Lower lobe of right lung (tissue), 2 donors: Measurements from ENCODE around the gene RRP12. TPM values are rescaled to one million over a fixed set of nuclear protein-coding genes. Genes with fewer than 3 reads are reported as not detected.

Experiments used
- ATAC-seq, 2 donors: fragments of 200-7000 bp; cut with Tn5 transposase; one replicate each; pipeline ENCODE4 v1.9.1; 2020 to 2022; ENCODE audit warnings: mild to moderate bottlenecking in 2 of 2, moderate library complexity in 2 of 2
- DNase-seq: peaks from one replicate; pipeline ENCODE4 v3.0.0-alpha.2; 2020
- H3K27ac ChIP-seq: fragments of 200-600 bp; one replicate; pipeline ENCODE4 v1.8.0; 2022
- H3K27me3 ChIP-seq: fragments of 200-600 bp; one replicate; pipeline ENCODE4 v1.8.0; 2022; ENCODE audit warnings: low read depth
- H3K36me3 ChIP-seq: fragments of 200-600 bp; one replicate; pipeline ENCODE4 v1.8.0; 2022; ENCODE audit warnings: mild to moderate bottlenecking
- H3K4me1 ChIP-seq: fragments of 200-600 bp; one replicate; pipeline ENCODE4 v1.8.0; 2022
- H3K4me3 ChIP-seq: fragments of 200-600 bp; one replicate; pipeline ENCODE4 v1.8.0; 2022; ENCODE audit warnings: mild to moderate bottlenecking
- H3K9me3 ChIP-seq: fragments of 200-600 bp; one replicate; pipeline ENCODE4 v1.8.0; 2022
- CTCF ChIP-seq: fragments of 200-600 bp; IDR thresholded peaks from one replicate; pipeline ENCODE4 v1.8.0; 2022; ENCODE audit warnings: antibody characterized with exemption, mild to moderate bottlenecking
- intact Hi-C: fragments of 100-400 bp; cut with DNase I; formaldehyde crosslinking; loops from one replicate; pipeline ENCODE4 v1.11.0; 2022
- total RNA-seq: library from RNA; stranded (reverse); fragmentation: NEBNext Ultra II Directional; extraction: Animal tissue kit (Norgen Biotek cat#: 25700); gene quantifications from one replicate; pipeline ENCODE4 v1.2.1, GENCODE V29; 2021
- donor health status: DM: no; HTN: yes; CAD: no; lungs with severe emphysema.

Gene RRP12
- total RNA-seq, 1 donor from 2014 or later: 24.0 TPM

GRCh38 chr10:97442277-97442676 lies 41.1 kb upstream of the RRP12 start:
- H3K36me3 ChIP-seq: peaks cover 55% of the 10 kb centered on the region
- H3K4me1 ChIP-seq: peaks cover 21% of the 10 kb centered on the region
- H3K27ac ChIP-seq: no peak overlapping the region
- no peak for TF ChIP-seq CTCF
- DNase-seq (no peak), ATAC-seq (no peak)
- no peak overlapping the region for H3K4me3 ChIP-seq
- no peaks in the 10 kb centered on the region for H3K27me3 ChIP-seq
- intact Hi-C loops: no loop called here
- H3K9me3 ChIP-seq: no peaks in the 10 kb centered on the region

GRCh38 chr10:97435211-97435610 lies 34.1 kb upstream of the RRP12 start:
- no peak for TF ChIP-seq CTCF

GRCh38 chr10:97434557-97434956 lies 33.4 kb upstream of the RRP12 start:
- TF ChIP-seq CTCF: no peak
- intact Hi-C loops: no loop called here
- peaks cover 92% of the 10 kb centered on the region for H3K36me3 ChIP-seq
- ATAC-seq (no peak), DNase-seq (no peak)
- H3K9me3 ChIP-seq: no peaks in the 10 kb centered on the region
- no peak overlapping the region for H3K27ac ChIP-seq
- H3K4me1 ChIP-seq: no peaks in the 10 kb centered on the region
- no peaks in the 10 kb centered on the region for H3K27me3 ChIP-seq
- H3K4me3 ChIP-seq: no peak overlapping the region

More at GRCh38 chr10:97435211-97435610, 34.1 kb upstream of the RRP12 start:
- ATAC-seq (no peak), DNase-seq (no peak)
- H3K36me3 ChIP-seq: peaks cover 92% of the 10 kb centered on the region
- intact Hi-C loops: no loop called here
- no peak overlapping the region for H3K4me3 ChIP-seq
- H3K4me1 ChIP-seq: no peaks in the 10 kb centered on the region
- no peaks in the 10 kb centered on the region for H3K9me3 ChIP-seq
- no peaks in the 10 kb centered on the region for H3K27me3 ChIP-seq
- no peak overlapping the region for H3K27ac ChIP-seq

- Histone ChIP-seq H3K27me3 (no peaks in the 10 kb centered on the region), H3K27ac (no peak overlapping the region), H3K4me1 (no peaks in the 10 kb centered on the region), H3K36me3 (peaks cover 92% of the 10 kb centered on the region), H3K9me3 (no peaks in the 10 kb centered on the region), H3K4me3 (no peak overlapping the region)
- ATAC-seq (no peak), DNase-seq (no peak)
- TF ChIP-seq CTCF: no peak
- intact Hi-C loops: no loop called here
Measured at GRCh38 chr10:97434055-97434454, 32.9 kb upstream of the RRP12 start.

- peak overlapping the region; percentile 15 for H3K4me3 ChIP-seq
- intact Hi-C loops: no loop called here
Measured at GRCh38 chr10:97428572-97428981, 27.4 kb upstream of the RRP12 start.

More at GRCh38 chr10:97428572-97428981, 27.4 kb upstream of the RRP12 start:
- no peak for TF ChIP-seq CTCF
- H3K27ac ChIP-seq: peak overlapping the region; percentile 85
- no peak for DNase-seq
- H3K4me1 ChIP-seq: peaks cover 37% of the 10 kb centered on the region
- H3K9me3 ChIP-seq: no peaks in the 10 kb centered on the region
- peaks cover 41% of the 10 kb centered on the region for H3K36me3 ChIP-seq
- ATAC-seq: no peak
- H3K27me3 ChIP-seq: no peaks in the 10 kb centered on the region
